GM18511 (cell line): Measurements from ENCODE around the gene AFAP1.

Experiments used
- ATAC-seq: cut with Tn5 transposase; IDR thresholded peaks from one replicate; pipeline ENCODE4 v1.9.1; 2021; ENCODE audit warnings: mild to moderate bottlenecking, moderate library complexity; ENCODE audit not compliant: unreplicated experiment

The AFAP1 gene, protein sequence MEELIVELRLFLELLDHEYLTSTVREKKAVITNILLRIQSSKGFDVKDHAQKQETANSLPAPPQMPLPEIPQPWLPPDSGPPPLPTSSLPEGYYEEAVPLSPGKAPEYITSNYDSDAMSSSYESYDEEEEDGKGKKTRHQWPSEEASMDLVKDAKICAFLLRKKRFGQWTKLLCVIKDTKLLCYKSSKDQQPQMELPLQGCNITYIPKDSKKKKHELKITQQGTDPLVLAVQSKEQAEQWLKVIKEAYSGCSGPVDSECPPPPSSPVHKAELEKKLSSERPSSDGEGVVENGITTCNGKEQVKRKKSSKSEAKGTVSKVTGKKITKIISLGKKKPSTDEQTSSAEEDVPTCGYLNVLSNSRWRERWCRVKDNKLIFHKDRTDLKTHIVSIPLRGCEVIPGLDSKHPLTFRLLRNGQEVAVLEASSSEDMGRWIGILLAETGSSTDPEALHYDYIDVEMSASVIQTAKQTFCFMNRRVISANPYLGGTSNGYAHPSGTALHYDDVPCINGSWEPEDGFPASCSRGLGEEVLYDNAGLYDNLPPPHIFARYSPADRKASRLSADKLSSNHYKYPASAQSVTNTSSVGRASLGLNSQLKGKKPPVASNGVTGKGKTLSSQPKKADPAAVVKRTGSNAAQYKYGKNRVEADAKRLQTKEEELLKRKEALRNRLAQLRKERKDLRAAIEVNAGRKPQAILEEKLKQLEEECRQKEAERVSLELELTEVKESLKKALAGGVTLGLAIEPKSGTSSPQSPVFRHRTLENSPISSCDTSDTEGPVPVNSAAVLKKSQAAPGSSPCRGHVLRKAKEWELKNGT

GRCh38 chr4:7939377-7940108, at the start of gene AFAP1:
Gene AFAP1, minus strand, starts transcription at chr4:7939861. Its CDS starts 67,783 bp downstream, at chr4:7872078.
- peak; percentile 90 for ATAC-seq

- no peak for ATAC-seq
Observed at GRCh38 chr4:7988437-7988836, 48.8 kb upstream of the AFAP1 start.

- peak; percentile 86 for ATAC-seq
Observed at GRCh38 chr4:7987148-7987989, 47.7 kb upstream of the AFAP1 start.

DNA sequence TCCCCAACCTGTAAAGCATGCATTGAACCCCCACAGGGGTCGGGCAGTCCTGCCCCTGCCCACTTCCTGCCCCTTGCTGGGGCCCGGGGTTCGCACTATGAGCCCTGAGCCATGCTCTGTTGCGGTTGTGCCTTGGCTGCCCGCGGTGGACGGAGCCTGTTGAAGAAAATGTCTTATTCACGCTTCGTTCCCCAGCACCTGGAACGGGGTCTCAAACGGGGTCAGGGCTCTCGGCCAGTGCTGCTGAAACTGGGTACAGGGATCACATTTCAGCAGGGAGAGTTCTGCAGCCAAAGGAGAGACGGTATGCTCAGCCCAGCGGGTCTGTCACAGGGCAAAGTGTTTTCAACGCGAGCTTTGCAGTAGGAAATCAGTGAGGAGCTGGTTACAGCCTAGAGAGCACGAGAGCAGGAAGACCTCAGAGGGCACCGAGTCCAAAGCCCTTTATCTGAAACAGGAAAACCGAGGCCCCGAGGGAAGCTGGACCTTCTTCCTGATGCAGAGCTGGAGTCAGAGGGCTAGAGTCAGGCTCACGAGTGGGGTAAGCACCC, 46.3 kb upstream of the AFAP1 start:
- ATAC-seq: no peak

GRCh38 chr4:7985072-7985471, 45.4 kb upstream of the AFAP1 start:
- ATAC-seq: no peak

DNA sequence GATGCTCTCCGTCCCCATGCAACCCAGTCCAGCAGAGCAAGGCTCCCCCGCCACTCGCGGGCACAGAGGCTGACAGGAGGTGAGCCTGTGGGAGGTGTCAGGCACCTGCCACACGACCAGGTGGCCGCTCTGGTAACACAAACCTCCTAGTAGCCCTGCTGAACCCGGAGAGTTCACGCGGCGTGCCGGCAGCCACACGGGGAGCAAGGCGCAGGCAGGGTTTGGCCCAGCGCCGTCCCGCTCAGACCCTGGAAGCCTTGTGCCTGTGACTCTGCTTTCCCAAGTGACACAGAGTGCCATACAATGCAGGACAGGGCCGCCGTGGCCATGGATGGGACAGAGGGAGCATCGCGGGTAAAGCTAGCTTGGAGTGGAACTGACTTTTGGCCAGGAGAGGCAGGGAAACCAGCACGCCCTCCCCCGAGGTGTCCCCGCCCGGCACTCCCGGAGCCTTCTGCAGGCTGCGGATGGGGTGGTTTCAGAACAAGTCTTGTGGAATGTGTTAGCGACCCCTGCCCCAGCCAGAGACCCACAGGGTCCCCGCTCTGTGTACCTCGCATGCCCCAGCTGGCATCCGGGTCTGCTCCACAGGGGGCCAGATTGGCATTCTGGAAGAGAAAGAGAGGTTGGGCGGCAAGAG, 44.7 kb upstream of the AFAP1 start:
- no peak for ATAC-seq

DNA sequence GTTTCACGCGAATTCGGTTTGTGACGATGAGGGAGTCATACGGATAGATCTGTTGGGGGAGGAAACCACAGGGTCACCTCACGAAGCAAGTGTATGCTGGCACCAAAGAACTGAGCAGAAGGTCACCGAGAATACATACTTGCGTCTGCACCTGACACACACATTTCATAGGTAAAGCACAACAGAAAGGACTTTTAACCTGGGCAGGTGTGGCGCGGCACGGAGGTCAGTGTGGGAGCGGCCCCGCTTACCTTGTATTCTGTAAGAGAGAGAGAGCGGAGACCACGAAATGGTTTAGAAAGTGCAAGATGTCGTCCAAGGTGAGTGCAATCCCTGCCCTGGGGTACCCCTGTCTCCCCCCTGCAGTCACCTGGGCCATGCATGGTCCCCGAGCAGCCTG, 43.6 kb upstream of the AFAP1 start:
- ATAC-seq: no peak

DNA sequence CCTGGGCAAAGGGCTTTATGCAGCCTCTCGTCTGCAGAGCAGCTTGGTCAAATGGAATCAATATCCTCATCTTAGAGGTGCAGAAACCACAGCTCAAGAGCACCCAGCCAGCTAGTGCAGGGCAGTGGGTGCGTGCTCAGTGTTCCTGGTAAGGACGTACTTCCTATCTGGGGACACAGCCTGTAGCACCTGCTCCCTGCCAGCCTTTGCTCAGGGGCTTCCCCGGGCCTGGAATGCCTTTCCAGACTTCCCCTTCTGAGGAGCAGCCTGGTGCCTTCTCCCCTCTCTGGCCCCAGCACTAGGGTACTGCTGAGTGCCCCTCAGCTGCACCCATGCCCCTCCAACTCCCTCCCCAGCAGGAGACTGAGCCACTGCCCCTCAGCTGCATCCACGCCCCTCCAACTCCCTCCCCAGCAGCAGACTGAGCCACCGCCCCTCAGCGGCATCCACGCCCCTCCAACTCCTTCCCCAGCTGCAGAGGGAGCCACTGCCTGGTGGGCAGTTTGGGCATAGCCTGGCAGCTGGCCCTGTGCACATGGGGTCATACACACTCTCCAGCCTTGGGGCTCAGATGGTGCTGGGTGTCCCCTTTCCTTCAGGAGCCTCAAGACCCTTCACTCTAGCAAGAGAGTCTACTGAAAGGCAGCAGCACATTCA, 42.2 kb upstream of the AFAP1 start:
- ATAC-seq: no peak

GRCh38 chr4:7980036-7980435, 40.4 kb upstream of the AFAP1 start:
- no peak for ATAC-seq

DNA sequence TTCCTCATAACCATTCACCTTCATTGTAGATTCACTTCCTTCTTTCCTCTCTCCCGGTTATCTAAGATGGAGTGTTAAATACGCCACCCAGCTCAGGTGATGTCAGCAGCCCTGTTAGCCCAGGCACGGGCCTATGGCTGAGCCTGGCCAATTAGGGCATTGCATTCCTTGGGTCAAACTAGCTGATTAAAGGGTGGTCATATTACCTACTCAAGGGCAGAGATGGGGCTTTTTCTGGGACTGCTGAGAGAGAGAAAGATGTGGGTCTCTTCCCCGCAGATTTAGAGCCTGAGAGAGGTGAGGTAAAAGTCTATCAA, 39.9 kb upstream of the AFAP1 start:
- ATAC-seq: no peak

- no peak for ATAC-seq
Observed at GRCh38 chr4:7978907-7979651, 39.4 kb upstream of the AFAP1 start.

DNA sequence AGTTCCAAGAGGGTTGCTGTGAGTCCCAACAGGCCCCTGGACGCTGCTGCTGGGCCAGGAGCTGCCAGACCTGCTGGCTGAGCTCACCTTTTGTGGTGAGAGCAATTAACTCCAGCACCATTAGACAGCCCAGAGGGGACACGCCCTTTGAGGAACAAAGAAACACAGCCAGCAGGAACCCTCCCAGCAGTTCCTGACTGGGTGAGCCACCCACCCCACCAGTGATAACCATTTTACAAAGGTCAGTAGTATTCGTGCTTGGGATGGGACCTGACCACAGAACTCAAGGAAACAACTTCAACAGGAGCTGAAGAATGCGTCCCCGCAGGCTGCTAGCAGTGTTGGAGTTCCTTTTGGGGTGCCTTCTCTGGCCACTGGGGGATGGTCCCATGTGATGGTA, 38.8 kb upstream of the AFAP1 start:
- no peak for ATAC-seq

GRCh38 chr4:7976634-7977033, 37.0 kb upstream of the AFAP1 start:
- no peak for ATAC-seq

DNA sequence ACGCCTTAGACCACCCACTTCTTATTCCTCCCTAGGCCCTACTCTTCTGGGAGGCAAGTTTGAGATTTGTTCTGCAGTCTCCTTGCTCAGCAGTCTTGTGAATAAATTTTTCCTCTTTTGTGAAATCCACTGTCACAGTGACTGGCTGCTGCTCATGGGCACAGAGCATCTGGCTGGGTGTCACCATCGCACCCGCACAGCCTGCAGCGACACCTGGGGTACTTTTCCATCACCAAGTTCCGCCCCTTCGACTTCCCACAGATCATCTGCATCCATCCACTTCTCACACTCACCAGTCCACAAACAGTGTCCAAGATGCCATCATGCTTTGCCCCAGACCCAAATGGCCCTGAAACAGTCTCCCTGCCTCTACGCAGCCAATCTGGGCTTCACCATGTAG, 36.4 kb upstream of the AFAP1 start:
- no peak for ATAC-seq

- ATAC-seq: no peak
Observed at GRCh38 chr4:7974425-7974824, 34.8 kb upstream of the AFAP1 start.

DNA sequence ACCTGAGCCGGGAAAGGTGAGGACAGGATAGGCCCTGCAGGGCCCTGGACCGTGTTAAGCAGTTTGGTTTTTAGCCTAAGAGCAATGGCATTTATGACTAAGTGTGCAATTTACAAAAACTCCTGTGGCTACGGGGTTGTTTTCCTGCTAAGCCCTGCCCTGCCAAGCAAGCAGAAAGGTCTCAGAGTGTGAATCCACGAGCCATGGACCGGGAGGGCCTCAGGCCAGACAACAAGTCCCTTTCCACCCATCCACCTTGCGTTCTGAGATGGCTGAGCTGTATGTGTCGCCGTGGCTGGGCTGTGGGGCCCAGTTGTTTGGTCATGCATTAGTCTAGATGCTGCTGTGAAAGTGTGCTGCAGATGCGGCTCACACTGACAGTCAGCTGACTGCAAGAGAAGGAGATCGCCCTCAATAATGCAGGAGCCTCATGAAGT, 33.9 kb upstream of the AFAP1 start:
- ATAC-seq: no peak

- no peak for ATAC-seq
Observed at GRCh38 chr4:7971881-7972500, 32.3 kb upstream of the AFAP1 start.

- ATAC-seq: no peak
Observed at GRCh38 chr4:7971159-7971631, 31.5 kb upstream of the AFAP1 start.
